CD8-positive, alpha-beta memory T cell (primary cell): ENCODE data around the gene IGIP. TPM values are rescaled to one million over a fixed set of nuclear protein-coding genes. Genes with fewer than 3 reads are reported as not detected.
"Not testable (repeated sequence)": the region's sequence is repeated elsewhere in the genome, so short reads cannot be mapped to it uniquely, and the experiment has no call there.

Experiments used
- CTCF ChIA-PET: fragments of 350-600 bp; sonication (Branson Sonifier 250); formaldehyde crosslinking; loops from one replicate; lab custom pipeline; 2021; ENCODE audit warnings: antibody characterized with exemption; lab: Charles Lee
- POLR2A ChIA-PET: fragments of 350-600 bp; sonication (Branson Sonifier 250); formaldehyde crosslinking; loops from one replicate; lab custom pipeline; 2021; ENCODE audit warnings: antibody characterized with exemption; lab: Charles Lee
- DNase-seq, 5 donors: peaks; one replicate each; pipeline versions ENCODE4 v3.0.0 to v3.0.0-alpha.2; 2020 to 2022; ENCODE audit warnings: mixed read lengths in 1 of 5
- H3K27ac ChIP-seq: one replicate; pipeline ENCODE4 v1.7.0; 2013; ENCODE audit warnings: low read depth, mild to moderate bottlenecking, low read length, moderate library complexity
- H3K27me3 ChIP-seq: 2 replicates; pipeline ENCODE4 v1.7.0; 2013; ENCODE audit warnings: low read length, mild to moderate bottlenecking; ENCODE audit not compliant: insufficient read depth, poor library complexity, severe bottlenecking
- H3K36me3 ChIP-seq: 2 replicates; pipeline ENCODE4 v1.7.0; 2013; ENCODE audit warnings: mild to moderate bottlenecking, low read length, moderate library complexity; ENCODE audit not compliant: insufficient read depth
- H3K4me1 ChIP-seq: 2 replicates; pipeline ENCODE4 v1.7.0; 2013; ENCODE audit warnings: mild to moderate bottlenecking, low read length, moderate library complexity; ENCODE audit not compliant: insufficient read depth
- H3K4me3 ChIP-seq: 2 replicates; pipeline ENCODE4 v1.7.0; 2013; ENCODE audit warnings: mild to moderate bottlenecking, low read length
- H3K9me3 ChIP-seq: 2 replicates; pipeline ENCODE4 v1.7.0; 2013; ENCODE audit warnings: mild to moderate bottlenecking, low read length
- H3K27ac Mint-ChIP-seq, 8 donors: one replicate each; pipeline ENCODE4 v1.8.0; 2020 to 2021; ENCODE audit warnings: mixed read lengths in 8 of 8, mild to moderate bottlenecking in 6 of 8, inconsistent platforms in 3 of 8, moderate library complexity in 3 of 8
- H3K27me3 Mint-ChIP-seq, 2 donors: one replicate each; pipeline ENCODE4 v1.8.0; 2020 to 2021; ENCODE audit warnings: mixed read lengths in 2 of 2, mild to moderate bottlenecking in 1 of 2, moderate library complexity in 1 of 2
- H3K36me3 Mint-ChIP-seq, 3 donors: one replicate each; pipeline ENCODE4 v1.8.0; 2020 to 2021; ENCODE audit warnings: mixed read lengths in 3 of 3, inconsistent platforms in 1 of 3, mild to moderate bottlenecking in 1 of 3
- H3K4me1 Mint-ChIP-seq, 3 donors: one replicate each; pipeline ENCODE4 v1.8.0; 2020 to 2021; ENCODE audit warnings: mixed read lengths in 3 of 3, inconsistent platforms in 1 of 3, mild to moderate bottlenecking in 1 of 3
- H3K4me3 Mint-ChIP-seq, 7 donors: one replicate each; pipeline ENCODE4 v1.8.0; 2020 to 2021; ENCODE audit warnings: mixed read lengths in 7 of 7, mild to moderate bottlenecking in 6 of 7, moderate library complexity in 4 of 7, inconsistent platforms in 2 of 7
- H3K9me3 Mint-ChIP-seq, 5 donors: one replicate each; pipeline ENCODE4 v1.8.0; 2020 to 2022; ENCODE audit warnings: mixed read lengths in 5 of 5, mild to moderate bottlenecking in 3 of 5, moderate library complexity in 2 of 5, inconsistent platforms in 1 of 5
- polyA plus RNA-seq: library from polyadenylated mRNA; unstranded; fragments of 300-500 nt; fragmentation: Illumina TruSeq; gene quantifications from one replicate; pipeline ENCODE4 v1.2.3, GENCODE V29; 2021
- total RNA-seq, 2 experiments: library from RNA; stranded (reverse); gene quantifications; one replicate each; pipeline ENCODE4 v1.2.3, GENCODE V29; 2021

The IGIP gene
- total and polyA plus RNA-seq, 3 experiments from 2014 or later, result 0.29 to 4.1 (median 3.7) TPM

DNA sequence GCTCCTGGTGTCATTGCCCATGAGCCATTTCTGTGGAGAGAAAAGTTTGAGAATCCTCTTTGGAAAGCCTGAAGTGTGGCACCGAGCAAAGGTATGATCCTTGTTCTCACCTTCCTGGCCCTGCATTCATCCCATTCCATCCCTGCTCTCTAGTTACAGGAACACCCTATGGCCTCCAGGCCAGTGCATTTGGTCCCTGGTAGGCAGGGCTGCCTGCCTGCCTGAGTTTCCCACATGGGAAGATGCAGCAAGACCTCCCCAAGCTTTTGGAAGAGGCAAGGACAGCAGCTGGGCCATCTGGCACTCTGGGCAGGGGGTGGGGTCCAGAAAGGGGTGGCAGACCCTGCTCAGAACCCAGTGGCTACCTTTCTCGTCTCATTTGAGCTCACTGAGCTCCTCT lies 24.5 kb downstream of the IGIP start:
- Mint-ChIP-seq H3K4me3 (no peak overlapping the region), H3K27me3 (peaks cover 5 to 9% of the 10 kb centered on the region in 2 donors), H3K36me3 (peaks cover 0 to under 1% (median 0%) of the 10 kb centered on the region in 3 donors), H3K4me1 (peaks cover 7 to 17% (median 16%) of the 10 kb centered on the region in 3 donors), H3K9me3 (no peaks in the 10 kb centered on the region), H3K27ac (no peak overlapping the region)
- Histone ChIP-seq H3K27me3 (peaks cover 5% of the 10 kb centered on the region), H3K36me3 (no peaks in the 10 kb centered on the region), H3K27ac (no peak overlapping the region), H3K4me1 (peaks cover 6% of the 10 kb centered on the region), H3K4me3 (no peak overlapping the region), H3K9me3 (no peaks in the 10 kb centered on the region)
- CTCF ChIA-PET, result interaction anchor here (1.9 kb wide), 1 partner anchor 77 kb away, joined by 9 read pairs; no protein-coding TSS in a partner anchor
- POLR2A ChIA-PET, result no interaction called here
- DNase-seq, result no peak

DNA sequence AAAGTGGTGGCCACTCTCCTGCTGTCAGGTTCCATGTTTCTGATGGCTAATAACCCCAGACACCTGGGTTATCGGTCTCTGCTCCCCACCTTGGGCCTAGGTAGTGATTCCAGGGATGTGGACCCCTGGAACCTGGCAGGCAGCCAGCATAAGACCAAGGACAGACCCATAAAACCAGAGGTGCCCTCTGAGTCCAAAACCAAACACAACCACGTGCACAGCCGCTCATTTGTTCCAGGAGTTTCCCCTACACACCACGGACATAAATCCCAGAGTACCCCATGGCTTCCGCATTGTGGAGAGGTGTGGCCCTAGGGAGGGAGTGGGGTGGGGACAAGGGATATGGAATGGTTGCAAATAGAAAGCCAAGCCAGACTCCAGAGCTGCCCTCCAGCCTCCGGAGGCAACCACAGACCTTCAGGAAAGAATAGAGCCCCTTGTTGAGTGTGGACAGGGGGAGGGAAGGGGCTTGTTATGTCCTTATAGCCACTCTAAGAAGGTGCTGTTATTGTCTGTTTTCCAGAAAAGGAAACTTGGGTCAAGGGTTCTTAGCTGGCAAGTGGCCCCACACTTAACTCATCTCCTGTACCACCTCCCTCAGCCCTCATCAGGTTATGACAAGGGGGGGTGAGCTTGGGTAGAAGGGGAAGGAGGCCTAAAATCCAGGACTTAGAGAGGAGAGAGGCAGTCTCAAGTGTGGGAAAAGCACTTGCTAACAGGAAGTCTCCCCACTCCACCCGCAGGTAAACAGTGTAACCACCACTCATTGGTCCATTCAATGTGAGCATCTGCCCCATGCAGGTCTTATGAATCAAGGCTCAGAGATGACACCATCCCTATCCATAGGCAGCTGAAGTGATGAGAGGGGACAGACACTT lies 25.6 kb downstream of the IGIP start:
- ChIA-PET CTCF (interaction anchor here (0.5 to 1.9 kb wide), 3 partner anchors 9 to 124 kb away, joined by 3 to 9 read pairs (median 4); no protein-coding TSS in a partner anchor), POLR2A (no interaction called here)
- H3K27me3 ChIP-seq, result no peaks in the 10 kb centered on the region
- no peak overlapping the region for H3K4me3 ChIP-seq
- no peaks in the 10 kb centered on the region for H3K36me3 ChIP-seq
- H3K27ac ChIP-seq, result no peak overlapping the region
- Mint-ChIP-seq H3K36me3 (no peaks in the 10 kb centered on the region), H3K27ac (peak overlapping the region in 1 of 8 donors; percentile 65), H3K27me3 (peaks cover 0 to 4% of the 10 kb centered on the region in 2 donors), H3K4me1 (peaks cover 3 to 11% (median 11%) of the 10 kb centered on the region in 3 donors), H3K9me3 (no peaks in the 10 kb centered on the region), H3K4me3 (no peak overlapping the region)
- H3K9me3 ChIP-seq, result no peaks in the 10 kb centered on the region
- DNase-seq, result no peak
- no peaks in the 10 kb centered on the region for H3K4me1 ChIP-seq

DNA sequence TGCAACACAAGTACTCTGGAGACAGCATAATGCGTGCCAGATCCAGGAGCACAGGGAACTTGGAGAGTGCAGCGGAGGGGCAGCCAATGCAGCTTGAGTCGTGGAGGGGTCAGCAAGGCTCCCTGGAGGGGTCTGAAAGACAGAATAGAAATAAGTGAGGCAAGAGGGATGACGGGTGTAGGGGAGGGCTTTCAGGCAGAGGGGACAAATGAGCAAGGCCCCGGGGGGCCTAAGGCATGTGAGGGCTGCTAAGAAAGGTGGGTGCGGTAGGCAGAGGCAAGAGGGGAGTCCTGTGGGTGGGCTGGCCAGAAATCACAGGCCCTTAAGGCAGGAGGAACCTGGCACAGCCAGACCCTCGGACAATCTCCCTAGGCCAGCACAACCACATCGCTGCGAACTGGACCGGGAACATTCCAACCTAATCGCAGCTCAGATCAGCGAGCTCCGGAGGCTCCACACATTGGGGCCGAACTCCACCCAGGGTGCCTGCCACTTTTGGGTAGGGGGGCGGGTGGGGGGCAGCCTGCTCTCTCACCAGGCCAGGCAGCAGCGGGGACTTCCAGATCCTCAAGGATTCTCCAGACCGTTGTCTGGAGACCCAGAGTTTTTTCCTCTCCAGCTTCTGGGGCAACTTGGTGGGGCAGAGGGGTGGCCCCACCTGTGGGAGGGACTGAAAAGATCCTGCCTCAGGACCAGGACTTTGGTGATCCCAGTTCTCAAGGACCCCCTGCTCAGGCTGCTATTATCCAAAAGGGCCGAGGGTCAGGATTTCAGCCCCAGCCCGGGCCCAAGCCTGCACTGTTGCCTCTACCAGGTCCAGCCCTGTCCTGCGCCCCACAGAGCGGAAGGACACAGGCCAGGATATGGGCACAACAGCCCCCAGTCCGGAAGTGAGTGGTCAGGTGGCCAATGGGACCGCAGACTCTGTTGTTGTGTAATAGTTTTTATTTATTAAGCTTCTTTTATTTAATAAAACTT lies 26.6 kb downstream of the IGIP start:
- Histone ChIP-seq H3K9me3 (no peaks in the 10 kb centered on the region), H3K27ac (no peak overlapping the region), H3K4me1 (peaks cover under 1% of the 10 kb centered on the region), H3K4me3 (no peak overlapping the region), H3K27me3 (no peaks in the 10 kb centered on the region), H3K36me3 (no peaks in the 10 kb centered on the region)
- H3K9me3 Mint-ChIP-seq, result no peaks in the 10 kb centered on the region
- ChIA-PET CTCF (interaction anchor here (0.5 to 8.4 kb wide), 4 partner anchors 8 to 125 kb away, joined by 3 to 76 read pairs (median 7); no protein-coding TSS in a partner anchor), POLR2A (no interaction called here)
- peaks cover 0 to 4% of the 10 kb centered on the region in 2 donors for H3K27me3 Mint-ChIP-seq
- H3K4me3 Mint-ChIP-seq, result no peak overlapping the region
- H3K4me1 Mint-ChIP-seq, result peaks cover 3 to 12% (median 12%) of the 10 kb centered on the region in 3 donors
- DNase-seq, result no peak
- peak overlapping the region in 1 of 8 donors; percentile 65 for H3K27ac Mint-ChIP-seq
- no peaks in the 10 kb centered on the region for H3K36me3 Mint-ChIP-seq

DNA sequence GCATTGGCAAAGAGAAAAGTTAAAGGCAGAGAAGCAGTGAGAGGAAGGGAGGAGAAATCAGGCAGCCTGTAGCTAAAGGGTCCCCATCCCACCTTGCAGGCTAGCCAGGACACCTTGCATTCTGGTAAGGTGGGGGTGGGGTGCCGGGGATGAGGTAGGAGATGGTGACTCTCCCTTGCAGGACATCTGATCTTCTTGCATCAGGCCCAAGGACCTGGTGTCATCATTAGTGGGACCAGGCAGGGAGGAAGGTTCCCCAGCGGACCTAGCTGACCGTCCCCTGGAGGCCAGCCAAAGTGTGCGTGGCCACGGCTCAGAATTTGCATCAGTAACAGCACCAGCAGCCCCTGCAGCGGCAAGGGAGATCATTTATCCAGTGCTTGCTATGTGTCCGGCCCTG lies 27.5 kb downstream of the IGIP start:
- Histone ChIP-seq H3K27me3 (no peaks in the 10 kb centered on the region), H3K36me3 (no peaks in the 10 kb centered on the region), H3K4me1 (peaks cover 3% of the 10 kb centered on the region), H3K9me3 (no peaks in the 10 kb centered on the region), H3K4me3 (no peak overlapping the region), H3K27ac (no peak overlapping the region)
- Mint-ChIP-seq H3K9me3 (no peaks in the 10 kb centered on the region), H3K27ac (no peak overlapping the region), H3K36me3 (no peaks in the 10 kb centered on the region), H3K27me3 (no peaks in the 10 kb centered on the region), H3K4me3 (no peak overlapping the region), H3K4me1 (peaks cover 3 to 13% (median 12%) of the 10 kb centered on the region in 3 donors)
- ChIA-PET POLR2A (interaction anchor here (0.7 kb wide), 1 partner anchor 19 kb away, joined by 3 read pairs; no protein-coding TSS in a partner anchor), CTCF (interaction anchor here (0.9 to 8.4 kb wide), 3 partner anchors 9 to 79 kb away, joined by 5 to 83 read pairs (median 76); no protein-coding TSS in a partner anchor)
- no peak for DNase-seq

DNA sequence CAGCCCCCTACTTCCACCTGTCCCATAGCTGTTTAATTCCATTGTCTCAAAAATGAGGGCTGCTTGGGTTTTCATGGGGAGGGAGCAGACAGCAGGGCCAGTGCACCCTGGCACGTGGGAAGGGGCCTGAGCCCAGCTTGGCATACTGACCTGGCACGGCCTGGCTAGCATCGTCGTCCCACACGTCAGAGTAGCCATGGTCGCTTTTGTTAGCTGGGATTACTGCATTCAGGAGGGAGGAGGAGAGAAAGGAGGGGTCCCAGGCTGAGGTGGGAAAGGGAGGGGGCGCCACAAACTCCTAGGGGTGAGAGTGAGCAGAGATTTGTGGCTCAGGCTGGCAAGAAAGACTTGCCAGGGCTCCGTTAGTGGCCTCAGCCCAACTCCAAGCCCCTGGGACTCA lies 28.2 kb downstream of the IGIP start:
- Mint-ChIP-seq H3K4me1 (peaks cover 3 to 13% (median 10%) of the 10 kb centered on the region in 3 donors), H3K9me3 (no peaks in the 10 kb centered on the region), H3K27ac (peak overlapping the region in 1 of 8 donors; percentile 87), H3K27me3 (no peaks in the 10 kb centered on the region), H3K36me3 (no peaks in the 10 kb centered on the region), H3K4me3 (no peak overlapping the region)
- Histone ChIP-seq H3K27ac (no peak overlapping the region), H3K4me3 (no peak overlapping the region), H3K4me1 (peaks cover 3% of the 10 kb centered on the region), H3K9me3 (no peaks in the 10 kb centered on the region), H3K27me3 (no peaks in the 10 kb centered on the region), H3K36me3 (no peaks in the 10 kb centered on the region)
- ChIA-PET CTCF (interaction anchor here (1.2 to 8.4 kb wide), 3 partner anchors 10 to 79 kb away, joined by 3 to 83 read pairs (median 76); no protein-coding TSS in a partner anchor), POLR2A (no interaction called here)
- no peak for DNase-seq

DNA sequence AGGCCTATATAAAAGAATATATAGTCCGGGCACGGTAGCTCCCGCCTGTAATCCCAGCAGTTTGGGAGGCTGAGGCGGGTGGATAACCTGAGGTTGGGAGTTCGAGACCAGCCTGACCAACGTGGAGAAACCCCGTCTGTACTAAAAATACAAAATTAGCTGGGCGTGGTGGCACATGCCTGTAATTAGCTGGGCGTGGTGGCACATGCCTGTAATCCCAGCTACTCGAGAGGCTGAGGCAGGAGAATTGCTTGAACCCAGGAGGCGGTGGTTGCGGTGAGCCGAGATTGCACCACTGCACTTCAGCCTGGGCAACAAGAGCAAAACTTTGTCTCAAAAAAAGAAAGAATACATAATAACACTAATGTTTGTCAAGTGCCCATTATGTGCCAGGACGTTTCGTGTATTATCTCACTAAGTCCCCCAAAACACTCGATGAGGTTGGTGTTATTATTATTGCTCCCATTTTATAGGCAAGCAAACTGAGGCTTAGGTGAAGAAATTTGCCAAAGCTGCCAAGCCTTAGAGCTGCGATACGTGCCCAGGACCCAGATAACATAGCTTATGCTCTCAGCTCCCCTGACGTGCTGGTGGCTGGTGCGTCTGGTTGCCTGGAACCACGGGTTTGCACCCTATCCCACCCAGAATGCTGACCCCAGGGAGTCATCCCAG lies 29.1 kb downstream of the IGIP start:
- H3K36me3 Mint-ChIP-seq, H3K9me3 ChIP-seq, H3K36me3 ChIP-seq, H3K27me3 Mint-ChIP-seq, POLR2A ChIA-PET, DNase-seq, H3K4me1 ChIP-seq, H3K27me3 ChIP-seq, H3K9me3 Mint-ChIP-seq, H3K27ac Mint-ChIP-seq, H3K4me3 ChIP-seq, H3K4me3 Mint-ChIP-seq, H3K27ac ChIP-seq: not testable (repeated sequence)
- H3K4me1 Mint-ChIP-seq, result peaks cover 3 to 13% (median 10%) of the 10 kb centered on the region in 3 donors
- CTCF ChIA-PET, result interaction anchor here (1.0 to 8.4 kb wide), 6 partner anchors 11 to 80 kb away, joined by 3 to 83 read pairs (median 4); no protein-coding TSS in a partner anchor
